Colon (tissue), 2 donors: ENCODE data around the gene BCOR.

ENCODE experiments used
- FAIRE-seq: peaks from 2 replicates; lab custom pipeline; 2012; peaks lifted over from hg19 to GRCh38; lab: Jason Lieb, UNC
- donor health status: control.
- donor health status: control.

Gene BCOR

DNA sequence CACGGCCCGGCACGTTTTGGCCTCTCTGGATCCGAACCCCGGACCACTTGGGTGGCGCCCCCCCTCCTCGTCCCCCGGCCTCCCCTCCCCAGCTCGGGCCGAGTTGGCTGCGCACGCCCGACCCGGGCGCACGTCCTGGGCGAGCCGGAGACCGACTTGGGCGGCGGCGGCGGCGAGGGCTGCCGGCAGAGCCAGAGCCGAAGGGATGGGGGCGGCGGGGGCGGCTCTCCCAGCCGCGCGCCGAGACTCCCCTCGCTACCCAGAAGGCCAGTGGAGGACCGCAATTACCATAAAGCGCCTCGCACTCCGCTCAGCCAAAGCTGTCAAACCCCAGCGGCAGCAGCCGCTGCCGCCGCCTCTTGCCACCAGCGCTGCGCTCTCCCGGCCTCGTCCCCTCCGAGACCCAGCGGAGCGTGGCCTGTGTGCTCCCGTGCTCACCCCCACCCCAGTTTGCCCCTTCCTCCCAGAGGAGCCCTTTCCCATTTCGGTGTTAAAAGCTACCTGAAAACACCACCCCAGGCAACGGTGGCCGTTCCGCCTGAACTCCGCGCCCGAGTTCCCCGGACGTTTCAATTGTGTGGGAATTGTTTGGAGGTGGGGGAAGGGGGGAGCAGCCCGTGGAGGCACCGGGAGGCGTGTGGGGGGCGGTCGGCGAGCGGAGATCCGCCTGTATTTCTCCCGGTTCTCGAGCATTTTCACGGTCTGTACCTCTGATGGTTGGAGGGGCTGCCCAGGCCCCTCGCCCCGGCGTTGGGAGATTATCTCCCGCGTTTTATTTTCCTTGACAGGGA lies 701 bp upstream of the BCOR start:
- no peak for FAIRE-seq

DNA sequence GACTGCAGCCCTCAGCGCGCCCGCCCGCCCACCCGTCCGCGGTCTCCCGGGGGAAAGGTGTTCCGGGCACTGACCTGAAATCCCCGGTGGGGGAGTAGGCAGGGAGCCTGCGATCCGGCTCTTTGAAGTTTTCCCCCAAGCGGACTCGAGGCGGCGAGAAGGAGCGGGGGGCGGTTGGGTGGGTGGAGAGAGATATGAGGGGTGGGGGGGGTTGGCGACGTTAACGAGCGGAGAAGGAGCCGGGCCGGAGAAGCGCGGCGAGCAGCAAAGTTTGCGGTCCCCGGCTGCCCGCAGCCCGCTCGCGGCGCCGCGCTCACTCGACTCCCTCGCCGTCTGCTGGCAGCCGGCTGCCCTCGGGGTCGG lies 636 bp downstream of the BCOR start:
- no peak for FAIRE-seq

DNA sequence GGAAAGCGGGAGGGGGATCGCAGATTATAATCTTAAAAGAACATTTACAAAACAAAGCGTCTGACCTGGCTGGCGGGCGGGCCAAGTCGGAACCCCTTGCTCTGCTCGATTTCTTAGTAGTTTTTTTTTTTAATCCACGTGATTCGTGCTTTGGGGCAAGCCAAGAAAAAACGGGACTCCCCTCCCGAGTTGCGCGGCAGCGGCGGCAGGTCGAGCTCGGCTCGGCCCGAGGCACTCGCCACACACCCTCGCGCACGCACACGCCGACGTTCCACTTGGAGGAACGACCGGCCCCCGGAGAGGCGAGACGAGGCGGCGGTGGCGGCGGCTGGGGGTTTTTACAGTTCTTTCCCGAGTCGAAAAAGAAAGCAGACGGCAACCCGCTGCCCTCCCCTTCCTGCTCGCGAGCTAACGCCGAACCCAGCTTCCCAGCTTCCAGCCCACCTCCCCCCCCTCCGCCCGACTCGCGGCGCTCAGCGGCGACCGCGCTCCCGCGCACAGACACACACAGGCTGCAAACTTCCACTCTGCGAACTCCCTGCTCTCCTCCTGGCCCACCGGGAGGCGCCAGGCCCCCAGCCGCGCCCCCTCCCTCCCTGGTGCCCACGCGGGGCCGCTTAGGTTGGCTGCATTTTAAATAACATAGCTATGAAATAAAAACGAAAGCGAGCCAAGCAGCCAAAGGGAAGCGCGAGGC lies 1.2 kb downstream of the BCOR start:
- FAIRE-seq, result no peak

DNA sequence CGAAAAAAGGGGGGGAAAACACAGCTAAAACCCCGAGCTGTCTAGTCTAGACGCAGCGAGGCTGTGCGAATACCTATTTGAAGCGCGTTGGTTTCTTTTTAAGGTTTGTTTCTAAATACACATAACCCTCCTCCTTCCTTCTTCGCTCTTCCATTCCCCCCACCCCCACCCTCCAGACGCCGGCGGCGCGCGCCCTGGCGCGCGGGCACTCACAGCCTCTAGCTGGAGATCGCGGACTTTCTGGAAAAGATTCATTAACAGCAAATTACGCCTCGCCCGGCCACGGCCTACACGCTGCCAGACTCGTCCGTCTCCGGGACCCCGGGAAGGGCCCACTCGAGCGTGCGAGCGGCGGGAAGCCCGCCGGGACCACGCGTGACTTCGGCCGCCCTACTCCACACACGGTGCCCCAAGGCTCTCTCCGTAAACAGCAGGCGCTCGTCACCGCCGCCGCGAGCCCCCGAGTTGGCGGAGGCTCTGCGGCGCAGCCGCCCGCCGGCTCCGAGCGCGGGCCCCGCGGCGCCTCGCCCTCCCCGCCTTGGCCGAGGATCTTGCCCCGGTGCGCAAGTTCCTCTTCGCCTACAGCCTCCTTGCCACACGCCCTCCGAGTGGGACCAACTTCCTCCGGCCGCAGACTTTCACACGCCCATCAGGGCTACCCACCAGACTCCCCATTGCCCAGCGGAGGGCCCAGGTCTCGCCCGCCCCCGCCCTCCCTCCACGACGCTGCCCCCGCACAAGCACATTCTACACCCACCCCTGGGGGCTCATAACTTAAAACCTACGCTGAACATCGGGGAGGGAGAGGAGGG lies 2.0 kb downstream of the BCOR start:
- no peak for FAIRE-seq

DNA sequence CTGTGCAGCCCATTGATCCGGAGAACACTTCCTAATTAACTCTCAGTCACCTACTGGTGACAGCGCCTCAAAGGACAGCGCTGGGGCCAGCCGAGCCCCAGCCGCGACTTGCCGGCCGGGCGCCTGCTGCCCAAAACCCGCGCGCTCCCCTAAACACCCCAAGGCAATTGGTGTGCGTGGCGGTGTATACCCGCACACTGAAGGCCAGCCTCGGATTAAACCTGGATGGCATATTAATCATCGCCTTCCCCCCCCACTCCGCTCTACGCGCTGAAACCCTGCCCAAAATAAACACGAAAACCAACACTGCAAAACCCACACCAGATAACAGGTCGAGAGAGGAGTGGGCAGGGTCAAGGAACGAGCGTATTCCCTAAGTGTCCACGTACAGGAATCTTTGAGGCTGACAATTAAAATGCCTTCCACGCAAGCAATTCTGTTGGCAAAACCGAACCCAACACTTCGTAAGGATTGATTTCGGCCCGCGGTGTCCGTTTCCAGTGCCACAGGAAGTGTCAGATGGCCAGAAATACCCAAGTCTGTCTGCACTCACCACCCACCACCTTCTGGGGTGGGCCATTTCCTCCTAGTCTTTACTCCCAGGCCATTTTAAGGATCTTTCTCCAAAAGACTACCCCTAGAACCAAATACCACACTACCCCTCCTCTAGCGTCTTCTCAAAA lies 2.7 kb downstream of the BCOR start:
- FAIRE-seq, result no peak

DNA sequence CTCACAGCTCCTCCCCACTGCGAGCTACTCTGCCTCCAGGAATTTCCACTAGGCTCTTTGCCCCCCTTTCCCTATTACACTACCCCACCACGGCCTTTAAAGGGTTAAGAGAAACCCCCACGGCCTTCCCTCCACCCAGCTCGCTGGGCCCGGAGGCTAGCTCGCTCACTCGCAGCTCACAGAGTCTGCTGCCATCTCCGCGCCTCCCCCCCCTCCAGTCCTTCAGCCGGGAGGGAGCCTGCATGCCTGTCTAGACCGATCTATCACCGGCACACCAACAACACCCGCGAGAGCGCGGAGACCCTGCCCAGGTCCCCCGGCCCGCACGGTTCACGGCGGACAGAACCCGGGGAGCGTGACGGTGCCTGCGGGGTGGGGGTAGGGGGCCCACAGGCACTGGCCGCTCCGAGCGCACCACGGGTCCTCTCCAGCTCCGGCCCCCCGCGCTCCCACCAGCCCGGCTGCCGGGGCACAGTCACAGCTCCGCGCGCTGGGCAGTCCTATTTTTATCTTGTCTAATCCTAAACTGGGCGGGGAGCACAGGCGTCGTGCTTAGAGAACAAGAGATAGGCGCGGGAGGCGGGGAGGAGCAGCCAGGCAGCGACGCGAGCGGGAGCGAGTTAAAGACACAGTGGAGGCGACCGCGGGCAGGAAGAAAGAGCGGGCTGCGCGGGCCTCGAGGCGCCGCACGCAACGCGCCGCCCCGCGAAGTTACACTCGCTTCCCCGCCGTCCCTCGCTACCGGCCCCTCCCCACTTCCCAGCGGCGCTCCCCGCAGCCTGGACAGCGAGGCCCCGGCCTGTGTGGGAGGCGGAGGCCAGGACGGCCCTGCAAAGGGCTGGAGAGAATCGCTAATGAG lies 3.5 kb downstream of the BCOR start:
- no peak for FAIRE-seq

DNA sequence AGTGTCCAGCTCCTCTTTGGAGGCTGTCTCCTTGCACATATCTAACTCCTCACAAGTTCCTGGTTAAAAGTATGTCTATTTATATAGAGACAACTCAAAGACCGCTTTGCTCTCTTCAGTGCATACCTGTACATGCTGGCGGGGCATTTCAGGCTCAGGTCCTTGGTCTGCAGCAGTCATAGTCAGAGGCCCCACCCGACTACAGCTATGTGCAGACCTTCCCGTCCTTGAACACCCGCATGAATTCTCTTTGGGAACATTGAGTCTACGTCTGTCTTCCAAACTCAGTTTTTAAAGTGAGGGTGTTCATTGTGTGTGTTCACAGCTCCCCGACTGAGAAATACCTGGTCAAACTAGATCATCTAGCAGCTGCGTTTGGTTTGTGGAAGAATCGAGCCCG lies 4.2 kb downstream of the BCOR start:
- no peak for FAIRE-seq

DNA sequence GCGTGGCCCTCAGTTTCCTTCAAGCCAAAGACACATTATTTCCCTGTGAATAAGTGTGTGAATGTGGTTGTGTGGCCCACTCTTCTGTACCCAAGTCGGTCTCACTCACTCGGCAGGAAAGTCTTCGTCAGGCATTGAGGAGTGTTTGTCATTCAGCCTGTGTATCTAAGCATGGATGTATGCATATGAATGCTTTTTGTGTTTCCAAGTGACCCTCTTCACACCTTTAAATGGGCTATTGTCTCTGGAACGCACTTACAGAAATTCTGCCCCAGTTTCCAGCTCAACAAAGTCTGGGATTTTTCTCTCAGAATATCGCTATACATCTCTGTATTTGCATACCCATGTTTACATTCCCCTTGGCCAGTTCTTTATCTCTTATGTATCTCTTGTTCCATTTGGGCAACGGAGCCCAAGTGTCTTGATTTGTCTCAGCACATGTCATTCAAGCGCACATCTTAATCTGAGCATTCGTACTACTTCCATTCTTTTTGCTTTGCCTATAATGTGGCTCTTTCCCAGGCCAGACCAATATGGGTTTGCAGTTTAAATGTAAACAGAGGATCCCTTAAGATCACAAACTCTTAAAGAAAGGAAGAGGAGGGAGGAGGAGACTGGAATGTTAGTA lies 4.8 kb downstream of the BCOR start:
- no peak for FAIRE-seq

DNA sequence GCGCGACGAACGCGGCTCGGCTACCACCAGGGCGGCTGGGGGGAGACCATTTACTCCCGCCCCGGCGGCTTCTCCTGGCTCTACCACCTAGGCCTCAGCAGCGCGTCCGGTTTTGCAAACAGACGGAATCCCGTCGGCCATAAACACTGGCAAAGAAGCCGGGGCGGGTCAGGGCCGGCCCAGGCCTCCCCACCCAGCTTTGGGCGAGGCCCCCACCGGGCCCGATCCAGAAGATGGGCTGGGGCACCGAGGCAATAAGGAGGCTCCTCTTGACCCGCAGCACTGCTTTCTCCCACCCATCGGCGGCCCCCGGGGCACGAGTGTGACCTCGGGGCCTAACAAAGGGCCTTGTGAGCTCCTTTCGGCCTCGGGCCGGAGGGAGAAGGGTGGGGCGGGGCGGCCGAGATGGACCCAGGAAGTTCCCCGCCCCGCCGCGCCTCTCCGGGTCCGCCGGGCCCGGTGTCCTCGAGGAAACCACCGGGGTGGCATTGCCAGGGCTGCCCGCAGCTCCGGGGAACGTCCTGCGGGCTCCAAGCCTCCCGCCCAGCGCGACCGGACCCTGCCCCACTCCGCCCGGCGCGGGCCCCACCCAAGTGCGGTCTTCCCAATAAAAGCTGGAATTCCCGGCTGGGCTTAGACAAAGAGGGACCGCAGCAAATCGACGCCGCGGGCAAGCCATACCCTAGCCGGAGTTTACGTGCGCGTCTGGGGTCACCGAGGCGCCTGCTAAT lies 5.9 kb downstream of the BCOR start:
- no peak for FAIRE-seq

DNA sequence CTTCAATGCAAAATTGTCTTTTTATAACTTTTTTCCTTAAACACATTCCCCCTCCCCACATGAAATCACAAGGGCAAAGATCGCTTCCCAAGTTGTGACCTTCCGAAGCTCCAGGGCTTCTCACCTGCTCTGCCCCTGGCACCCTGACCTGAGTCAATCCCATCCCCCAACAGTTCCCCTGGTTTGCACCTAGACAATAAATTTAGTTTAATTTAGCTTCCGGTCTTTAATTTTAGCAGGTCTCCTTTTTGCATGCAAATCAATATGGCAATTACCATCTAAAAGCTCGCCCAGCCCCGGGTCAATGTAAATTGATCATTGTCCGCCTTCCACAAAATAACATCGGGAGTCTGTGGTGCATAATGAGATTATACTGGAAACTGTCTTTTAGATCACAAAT lies 6.8 kb downstream of the BCOR start:
- FAIRE-seq, result no peak

DNA sequence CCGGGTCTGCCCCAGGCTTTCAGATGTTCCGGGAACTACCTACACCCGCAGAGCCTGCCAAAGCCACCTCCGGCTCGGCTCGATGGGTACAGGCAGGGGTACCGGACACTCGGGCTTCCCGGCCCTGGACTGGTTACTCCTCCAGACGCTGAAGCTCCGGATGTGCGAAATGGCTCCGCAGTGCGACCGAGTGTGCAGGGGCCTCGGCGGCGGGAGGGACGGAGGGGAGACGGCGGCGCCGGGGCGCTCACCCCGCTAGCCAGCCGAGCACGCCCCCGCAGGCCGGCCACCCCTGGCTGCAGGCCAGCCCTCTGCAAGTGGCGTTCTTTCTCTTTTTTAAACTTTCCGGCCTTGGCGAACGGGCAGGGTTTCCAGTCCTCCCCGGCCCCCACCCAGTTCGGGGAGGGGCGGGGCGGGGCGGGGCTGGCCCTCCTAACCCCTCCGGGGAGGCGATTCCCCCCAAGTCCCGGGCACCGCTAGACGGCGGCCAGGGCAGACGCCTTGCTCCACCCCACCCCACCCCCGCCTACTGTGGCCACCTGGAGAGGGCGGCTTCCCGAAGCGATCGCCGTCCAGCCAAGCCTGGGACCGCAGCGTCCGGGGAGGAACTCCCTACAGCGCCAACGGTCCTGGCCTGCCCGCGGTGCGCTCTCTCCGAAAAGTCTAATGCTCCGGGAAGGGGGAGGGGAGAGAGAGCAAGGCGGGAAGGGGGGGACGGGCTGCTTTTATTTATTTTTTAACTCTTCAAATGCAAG lies 7.5 kb downstream of the BCOR start:
- no peak for FAIRE-seq

DNA sequence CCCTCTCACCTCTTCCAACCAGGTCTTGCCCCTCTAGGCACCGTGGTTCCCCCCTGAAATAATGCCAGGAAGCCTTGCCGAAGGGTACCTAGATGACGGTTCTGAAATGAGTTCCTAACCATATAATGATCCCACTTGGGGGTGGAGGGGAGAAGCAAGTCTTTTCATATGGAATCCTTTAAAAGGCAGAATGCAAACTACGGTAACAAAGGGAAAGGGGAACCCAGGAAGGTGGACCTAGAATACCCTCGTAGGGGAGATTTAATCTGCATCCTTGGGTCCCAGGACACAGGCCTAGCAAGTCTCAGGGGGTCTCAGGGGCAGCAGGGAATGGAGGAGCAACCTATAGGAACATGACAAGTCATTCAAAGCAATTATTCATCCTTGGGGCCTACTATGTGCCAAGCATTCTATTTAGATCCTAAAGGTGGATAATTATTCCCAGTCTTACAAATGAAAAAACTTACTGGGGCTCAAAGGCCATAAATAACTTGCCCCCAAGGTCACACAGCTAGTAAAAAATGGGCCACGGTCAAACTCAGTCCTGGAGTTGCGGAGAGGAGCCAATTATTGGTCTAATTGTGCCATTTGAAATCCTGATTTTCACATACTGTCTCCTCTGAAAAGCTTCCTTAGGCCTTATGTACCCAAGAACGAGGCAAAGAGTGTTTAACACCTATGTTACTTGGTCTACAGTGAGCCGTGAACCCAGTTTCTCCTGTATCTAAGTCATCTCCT lies 8.8 kb downstream of the BCOR start:
- no peak for FAIRE-seq

DNA sequence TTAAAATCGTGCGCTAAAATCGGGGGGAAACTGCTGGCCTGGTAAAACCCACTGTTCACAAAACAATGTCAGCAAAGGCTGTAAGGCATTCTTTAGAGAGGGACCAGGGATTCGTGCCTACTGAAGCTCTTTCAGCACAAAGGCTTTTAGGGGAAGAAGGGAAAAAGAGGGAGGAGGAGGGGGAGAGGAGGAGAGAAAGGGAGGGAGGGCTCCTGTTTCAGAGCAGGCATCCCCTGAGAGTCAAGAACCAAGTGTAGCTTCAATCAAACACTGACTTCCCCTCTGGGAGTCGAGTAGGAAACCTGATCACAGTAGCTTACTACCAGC lies 9.5 kb downstream of the BCOR start:
- FAIRE-seq, result no peak

DNA sequence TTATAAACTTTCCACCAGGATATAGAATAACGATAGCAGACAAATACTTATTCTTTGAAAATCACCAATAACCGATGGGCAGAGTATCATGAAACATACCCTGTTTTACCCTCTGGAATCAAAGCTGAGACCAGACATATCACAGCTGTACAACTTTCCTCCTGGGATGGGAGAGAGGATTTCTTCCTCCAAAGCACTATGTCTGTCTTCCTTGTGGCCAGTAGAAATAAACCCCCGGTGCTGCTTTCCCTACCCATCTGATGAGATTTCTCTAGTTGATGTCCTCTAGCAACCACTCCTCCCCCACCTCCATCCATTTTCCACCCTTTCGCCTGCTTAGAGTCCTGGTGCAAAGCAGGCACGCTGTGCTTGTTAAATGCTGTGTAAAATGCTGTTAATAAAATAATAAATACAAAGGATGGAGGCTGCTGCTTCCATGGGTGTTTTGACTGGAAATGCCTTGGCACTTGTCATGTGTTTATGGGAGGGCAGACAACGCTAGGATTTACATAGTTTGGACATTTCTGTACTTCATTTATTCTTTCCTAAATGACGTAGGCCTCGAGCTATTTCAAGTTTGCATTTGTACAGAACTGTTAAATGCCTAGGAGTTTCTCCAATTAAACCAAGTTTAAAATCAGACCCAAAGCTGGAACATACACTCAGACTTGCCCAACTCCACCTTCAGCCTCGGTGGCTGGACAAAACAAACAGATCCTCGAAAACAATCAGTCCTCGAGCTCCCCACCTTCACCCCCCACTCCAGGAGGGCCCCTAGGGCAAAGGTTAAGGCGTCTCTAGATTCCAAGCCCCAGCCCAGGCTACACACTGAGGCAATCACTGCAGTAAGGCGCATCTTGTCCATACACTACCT lies 10.1 kb downstream of the BCOR start:
- FAIRE-seq, result no peak

DNA sequence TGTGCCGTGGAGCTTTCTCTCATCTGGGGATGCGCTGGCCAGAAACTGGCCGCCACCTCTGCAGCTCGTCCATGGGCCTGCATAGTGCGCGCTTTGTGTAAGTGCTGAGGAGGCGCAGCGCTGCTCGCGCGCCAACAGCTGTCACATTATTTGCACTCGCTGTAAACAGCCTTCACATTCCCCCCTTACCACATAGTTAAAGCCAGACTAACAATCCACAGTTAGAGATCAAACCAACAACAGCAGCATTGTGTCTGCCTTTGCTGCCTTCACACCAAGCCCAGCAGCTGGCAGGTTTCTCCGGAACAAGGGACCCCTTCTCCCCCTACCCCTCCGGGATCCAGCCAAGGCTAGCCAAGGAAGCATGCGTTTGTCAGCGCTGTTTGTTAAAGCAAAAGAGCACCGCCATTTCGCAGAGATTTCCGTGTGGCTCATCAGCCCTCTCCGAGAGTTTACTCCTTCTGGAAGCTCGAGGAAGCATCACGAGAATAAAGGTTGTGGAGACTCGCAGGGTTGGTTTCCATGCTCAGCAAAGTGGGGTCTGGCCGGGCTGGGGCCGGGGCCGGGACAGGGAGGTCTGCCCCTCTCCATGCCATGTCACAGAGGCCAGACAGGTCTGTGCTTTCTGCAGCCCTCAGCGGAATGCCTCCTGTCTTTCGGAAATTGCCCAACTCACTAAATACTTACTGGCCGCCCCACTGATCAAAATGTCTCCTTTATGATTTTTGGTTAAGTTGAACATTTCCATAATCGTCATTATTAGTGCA lies 11.0 kb downstream of the BCOR start:
- FAIRE-seq, result no peak

DNA sequence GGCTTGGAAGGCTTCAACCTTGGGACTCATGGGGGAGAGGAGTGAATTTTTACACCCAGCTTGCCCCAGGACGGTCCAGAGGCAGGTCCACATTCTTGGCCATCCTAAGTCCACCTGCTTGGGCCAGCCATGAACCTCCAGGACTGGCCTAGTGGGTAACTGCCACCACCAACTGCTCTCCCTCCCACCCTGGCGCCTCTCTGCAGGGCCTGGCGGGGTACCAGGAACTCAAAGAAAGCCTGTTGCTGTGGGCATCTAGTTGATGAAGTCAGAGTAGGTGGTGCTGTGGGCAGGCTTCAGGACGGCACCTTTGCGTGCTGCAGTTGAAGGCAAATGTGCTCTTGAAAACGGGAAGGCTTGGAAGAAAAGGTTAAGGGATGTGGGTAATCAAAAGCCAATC lies 12.0 kb downstream of the BCOR start:
- no peak for FAIRE-seq

DNA sequence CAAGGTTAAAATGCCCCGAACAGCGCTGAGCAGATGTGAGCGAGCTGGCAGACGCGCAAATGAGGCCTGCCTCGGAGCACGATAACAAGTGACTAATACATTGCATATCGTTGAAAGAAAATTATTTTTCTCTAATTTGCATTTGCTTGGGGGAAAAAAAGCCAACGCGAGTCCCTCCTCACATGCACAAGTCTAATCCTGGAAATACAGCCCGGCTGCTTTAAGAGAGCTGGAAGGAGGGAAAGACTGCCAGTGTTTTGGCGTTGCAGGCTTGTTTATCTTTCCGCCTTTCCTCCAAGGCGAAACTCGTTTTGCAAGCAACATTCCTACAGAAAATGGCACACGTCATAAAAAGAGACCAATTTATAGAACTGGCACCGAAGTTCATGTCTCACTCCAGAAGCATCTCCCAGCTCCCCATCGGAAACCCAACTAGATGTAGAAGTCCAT lies 12.6 kb downstream of the BCOR start:
- no peak for FAIRE-seq
